Breast epithelium (tissue), 4 donors: ENCODE results near the gene NOSIP. TPM values are rescaled to one million over a fixed set of nuclear protein-coding genes. Genes with fewer than 3 reads are reported as not detected.

ENCODE experiments used
- DNase-seq, 2 donors: peaks; one replicate each; pipeline ENCODE4 v3.0.0-alpha.2; 2019; ENCODE audit warnings: low spot score in 2 of 2
- H3K27ac ChIP-seq, 2 donors: fragments of 200-600 bp; sonication (generic) in 1 of 2; one replicate each; pipeline ENCODE4 v1.5.1; 2016 to 2019; ENCODE audit warnings: mild to moderate bottlenecking in 1 of 2
- H3K27me3 ChIP-seq, 2 donors: fragments of 200-600 bp; sonication (generic) in 1 of 2; one replicate each; pipeline versions ENCODE4 v1.5.1 to v1.6.0; 2017 to 2019; ENCODE audit warnings: control low read depth in 1 of 2, mild to moderate bottlenecking in 1 of 2
- H3K36me3 ChIP-seq: fragments of 200-600 bp; one replicate; pipeline ENCODE4 v1.5.1; 2019
- H3K4me1 ChIP-seq, 2 donors: fragments of 200-600 bp; sonication (generic); one replicate each; pipeline ENCODE4 v1.5.1; 2016 to 2019; ENCODE audit warnings: control low read depth in 1 of 2
- H3K4me3 ChIP-seq, 3 donors: fragments of 200-600 bp; sonication (generic); 1 replicate in 2 of 3; 2 replicates in 1 of 3; pipeline ENCODE4 v1.5.1; 2016 to 2019; ENCODE audit warnings: mild to moderate bottlenecking in 3 of 3, moderate library complexity in 2 of 3
- H3K9me3 ChIP-seq, 2 donors: fragments of 200-600 bp; sonication (generic) in 1 of 2; one replicate each; pipeline ENCODE4 v1.5.1; 2016 to 2019; ENCODE audit warnings: control low read depth in 1 of 2
- POLR2A ChIP-seq: fragments of 450-650 bp; IDR thresholded peaks from one replicate; pipeline ENCODE4 v1.6.1; 2016; ENCODE audit warnings: antibody characterized with exemption, mild to moderate bottlenecking, moderate library complexity
- POLR2AphosphoS5 ChIP-seq, 3 donors: sonication (generic); formaldehyde crosslinking; IDR thresholded peaks; one replicate each; pipeline ENCODE4 v1.6.1; 2017; ENCODE audit warnings: antibody characterized with exemption in 3 of 3
- intact Hi-C: fragments of 100-400 bp; cut with DNase I; formaldehyde crosslinking; loops from one replicate; pipeline ENCODE4 v1.15.1; 2023; ENCODE audit warnings: low total_unique reads
- total RNA-seq, 3 donors: library from RNA; depleted of rRNA; stranded (reverse); fragments of >200 nt; gene quantifications; one replicate each; pipeline ENCODE4 v1.1.0, GENCODE V29; 2016
- TF ChIP-seq, protein P1 (sequence below), 3 donors: fragments of 450-650 bp; IDR thresholded peaks; one replicate each; pipeline ENCODE4 v1.5.1; 2016 to 2017; ENCODE audit warnings: antibody characterized with exemption in 3 of 3, mild to moderate bottlenecking in 3 of 3, moderate library complexity in 3 of 3

The NOSIP gene
- total RNA-seq, 3 donors from 2014 or later: 54.7 to 60.0 (median 57.4) TPM

DNA sequence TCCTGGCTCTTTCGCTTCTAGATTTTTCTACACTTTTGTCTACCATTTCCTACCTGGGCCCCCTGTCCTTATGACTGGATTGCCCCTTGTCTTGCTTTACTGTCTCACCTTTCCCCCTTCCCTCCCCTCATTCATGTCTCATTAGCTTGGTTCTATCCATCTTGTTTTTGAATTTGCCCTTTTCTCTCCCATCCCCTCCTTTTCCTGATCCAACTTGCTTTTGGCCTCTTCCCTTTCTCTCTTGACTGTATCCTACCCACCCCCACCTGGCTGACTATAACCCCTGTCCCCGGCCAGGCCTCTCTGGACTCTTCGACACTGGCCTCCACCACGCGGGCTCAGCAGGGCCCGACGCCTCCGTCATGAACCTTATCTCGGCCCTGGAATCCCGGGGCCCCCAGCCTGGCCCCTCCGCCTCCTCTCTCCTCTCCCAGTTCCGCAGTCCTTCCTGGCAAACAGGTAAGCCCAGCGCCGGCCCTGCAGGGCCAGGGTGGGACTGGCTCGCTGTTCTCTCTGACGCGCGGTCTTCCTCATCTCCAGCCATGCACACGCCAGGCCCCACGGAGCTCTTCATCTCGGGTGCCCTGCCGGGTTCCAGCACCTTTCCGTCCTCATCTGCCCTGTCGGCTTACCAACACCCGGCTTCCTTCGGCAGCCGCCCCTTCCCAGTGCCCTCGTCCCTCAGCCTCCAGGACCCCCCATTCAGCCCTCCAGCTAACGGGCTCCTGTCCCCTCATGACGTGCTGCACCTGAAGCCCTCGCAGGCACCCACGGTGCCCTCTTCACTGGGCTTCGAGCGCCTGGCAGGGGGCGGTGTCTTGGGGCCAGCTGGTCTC, 14.0 kb upstream of the NOSIP start:
- Histone ChIP-seq H3K4me3 (no peak overlapping the region), H3K27ac (peak overlapping the region; percentile 83 to 86), H3K27me3 (no peaks in the 10 kb centered on the region), H3K4me1 (peaks cover 4 to 6% of the 10 kb centered on the region in 2 donors), H3K36me3 (peaks cover 5% of the 10 kb centered on the region), H3K9me3 (no peaks in the 10 kb centered on the region)
- DNase-seq: no peak
- TF ChIP-seq POLR2AphosphoS5 (IDR thresholded peaks at IDR 0.05) (no peak), POLR2A (no peak)
- TF ChIP-seq, protein P1, sequence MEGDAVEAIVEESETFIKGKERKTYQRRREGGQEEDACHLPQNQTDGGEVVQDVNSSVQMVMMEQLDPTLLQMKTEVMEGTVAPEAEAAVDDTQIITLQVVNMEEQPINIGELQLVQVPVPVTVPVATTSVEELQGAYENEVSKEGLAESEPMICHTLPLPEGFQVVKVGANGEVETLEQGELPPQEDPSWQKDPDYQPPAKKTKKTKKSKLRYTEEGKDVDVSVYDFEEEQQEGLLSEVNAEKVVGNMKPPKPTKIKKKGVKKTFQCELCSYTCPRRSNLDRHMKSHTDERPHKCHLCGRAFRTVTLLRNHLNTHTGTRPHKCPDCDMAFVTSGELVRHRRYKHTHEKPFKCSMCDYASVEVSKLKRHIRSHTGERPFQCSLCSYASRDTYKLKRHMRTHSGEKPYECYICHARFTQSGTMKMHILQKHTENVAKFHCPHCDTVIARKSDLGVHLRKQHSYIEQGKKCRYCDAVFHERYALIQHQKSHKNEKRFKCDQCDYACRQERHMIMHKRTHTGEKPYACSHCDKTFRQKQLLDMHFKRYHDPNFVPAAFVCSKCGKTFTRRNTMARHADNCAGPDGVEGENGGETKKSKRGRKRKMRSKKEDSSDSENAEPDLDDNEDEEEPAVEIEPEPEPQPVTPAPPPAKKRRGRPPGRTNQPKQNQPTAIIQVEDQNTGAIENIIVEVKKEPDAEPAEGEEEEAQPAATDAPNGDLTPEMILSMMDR (IDR thresholded peaks at IDR 0.05): no peak
- intact Hi-C loops: no loop called here

DNA sequence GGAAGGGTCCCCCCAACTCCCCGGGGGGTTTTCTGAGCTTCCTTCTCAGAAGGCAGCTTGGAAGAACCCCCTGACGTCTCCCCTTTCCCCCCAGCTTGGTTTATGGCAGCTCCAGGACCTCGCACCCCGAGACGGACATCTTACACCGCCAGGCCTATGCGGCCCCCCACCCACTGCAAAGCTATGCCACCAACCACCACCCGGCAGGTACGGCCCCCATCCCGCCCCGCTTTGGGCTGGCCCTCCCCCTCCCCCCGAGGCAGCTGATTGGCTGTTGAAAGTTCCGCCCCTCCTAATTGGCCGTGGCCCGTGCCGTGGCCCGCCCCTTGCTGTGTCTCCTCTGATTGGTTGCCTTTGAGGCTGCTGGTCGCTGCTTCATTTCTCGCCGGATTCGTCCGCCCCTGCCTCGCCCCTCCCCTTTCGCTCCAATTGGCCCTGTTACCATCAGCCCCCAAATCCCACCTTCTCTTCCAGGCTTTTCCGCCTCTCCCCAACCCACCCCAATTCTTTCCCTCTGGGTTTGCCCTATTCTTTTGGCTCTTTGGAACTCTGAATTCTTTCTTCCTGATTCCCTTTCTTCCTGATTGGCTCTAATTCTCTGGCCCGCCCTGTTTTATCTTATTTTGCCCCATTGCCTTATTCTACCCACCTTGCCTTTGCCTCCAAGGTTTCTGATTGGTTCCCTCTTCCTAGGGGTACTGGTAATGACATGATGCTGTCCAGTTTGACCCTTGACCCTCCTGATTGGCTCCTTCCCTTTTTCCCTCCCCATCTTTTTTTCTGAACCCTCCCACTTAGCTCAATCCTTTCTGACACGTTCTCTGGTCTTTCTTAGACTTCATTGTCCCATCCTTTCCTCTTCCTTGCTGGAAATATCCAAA, 13.1 kb upstream of the NOSIP start:
- Histone ChIP-seq H3K4me3 (peak overlapping the region; percentile 67 to 93 (median 77)), H3K27me3 (no peaks in the 10 kb centered on the region), H3K27ac (peak overlapping the region; percentile 83 to 86), H3K9me3 (no peaks in the 10 kb centered on the region), H3K4me1 (peaks cover 4 to 6% of the 10 kb centered on the region in 2 donors), H3K36me3 (peaks cover 5% of the 10 kb centered on the region)
- peak in 1 of 3 donors; percentile 23 for TF ChIP-seq POLR2AphosphoS5 (IDR thresholded peaks at IDR 0.05)
- TF ChIP-seq, protein P1 (IDR thresholded peaks at IDR 0.05): no peak
- intact Hi-C loops: no loop called here
- DNase-seq: peak; percentile 94 to 96

DNA sequence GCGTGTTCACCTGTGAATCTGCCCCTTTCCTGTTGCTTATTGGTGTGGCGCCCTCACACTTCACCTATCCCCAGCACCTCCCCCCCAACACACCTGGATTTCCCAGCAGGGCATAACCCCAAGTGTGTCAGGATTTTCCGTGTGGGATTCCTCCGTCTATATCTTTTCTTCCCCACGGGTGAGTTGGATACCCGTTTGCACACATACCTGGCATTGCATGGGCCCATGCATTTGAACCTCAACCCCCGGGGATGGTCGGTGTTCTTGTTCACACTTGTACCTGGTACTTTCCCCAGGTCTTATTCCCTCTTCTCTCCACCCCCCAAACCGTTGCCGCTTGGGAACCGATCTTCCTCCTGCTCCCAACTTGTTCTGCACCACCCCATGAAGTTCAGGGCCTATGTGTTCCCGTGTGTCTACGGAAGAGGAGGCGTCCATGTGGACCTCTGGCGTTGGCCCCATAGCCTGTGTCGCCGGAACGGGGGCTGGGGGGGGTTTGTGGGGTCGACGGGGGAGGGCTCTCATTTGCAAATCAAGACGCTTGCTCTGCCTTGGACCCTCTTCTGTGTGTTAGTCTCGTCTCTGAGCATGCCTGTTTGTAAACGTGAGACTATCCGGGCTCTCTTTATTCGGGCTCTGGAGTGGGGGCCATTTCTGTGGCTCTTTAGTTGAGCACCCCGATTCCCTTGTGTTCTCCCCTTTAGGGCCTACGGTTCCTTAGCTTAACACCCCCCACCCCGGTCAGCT, 12.3 kb upstream of the NOSIP start:
- intact Hi-C loops: no loop called here
- H3K27me3 ChIP-seq: no peaks in the 10 kb centered on the region

DNA sequence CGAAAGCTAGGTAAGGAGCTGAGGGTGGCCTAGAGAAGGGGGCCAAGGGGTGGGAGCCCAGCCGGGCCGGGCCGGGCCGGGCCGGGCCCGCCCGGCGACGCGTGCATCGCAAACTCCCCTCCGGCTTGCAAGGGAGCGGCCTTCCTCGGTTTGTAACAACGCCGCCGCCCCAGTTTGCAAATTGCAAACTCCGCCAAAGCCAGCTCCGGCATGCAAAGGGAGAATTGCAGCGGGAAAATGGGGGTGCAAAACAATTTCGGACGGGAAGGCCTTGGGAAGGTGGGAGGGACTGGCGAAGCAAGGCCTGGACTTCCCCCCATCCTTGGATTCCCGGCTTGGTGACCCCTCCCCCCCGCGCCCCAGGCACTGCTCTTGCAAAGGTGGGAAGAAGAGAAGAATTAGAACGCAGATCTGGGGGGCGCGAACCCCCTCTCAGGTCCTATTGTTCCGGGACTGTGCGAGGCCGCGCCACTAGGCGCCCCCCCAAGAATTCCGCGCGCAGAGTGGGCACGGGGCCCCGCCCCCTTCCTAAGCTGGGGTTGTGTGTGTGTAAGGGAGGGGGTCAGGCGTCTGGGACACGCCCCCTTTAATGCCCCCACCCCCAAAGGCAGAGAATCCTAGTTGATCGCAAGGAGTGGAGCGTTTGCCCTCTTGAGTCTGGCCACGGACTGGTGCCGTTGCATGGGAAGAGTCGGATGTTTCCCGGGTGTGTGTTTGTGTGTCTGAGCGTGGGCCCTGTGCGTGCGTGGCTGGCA, 11.6 kb upstream of the NOSIP start:
- H3K36me3 ChIP-seq: peaks cover 5% of the 10 kb centered on the region
- H3K4me1 ChIP-seq: peaks cover 4 to 6% of the 10 kb centered on the region in 2 donors
- peak overlapping the region; percentile 62 to 86 for H3K27ac ChIP-seq
- DNase-seq: peak in 1 of 2 donors; percentile 37
- intact Hi-C loops: no loop called here
- H3K9me3 ChIP-seq: no peaks in the 10 kb centered on the region
- TF ChIP-seq POLR2A: no peak
- TF ChIP-seq, protein P1 (IDR thresholded peaks at IDR 0.05): no peak
- TF ChIP-seq POLR2AphosphoS5 (IDR thresholded peaks at IDR 0.05): no peak
- peak overlapping the region; percentile 67 to 93 (median 77) for H3K4me3 ChIP-seq
- H3K27me3 ChIP-seq: no peaks in the 10 kb centered on the region

More for the DNA sequence above, 12.3 kb upstream of the NOSIP start:
- Histone ChIP-seq H3K9me3 (no peaks in the 10 kb centered on the region), H3K36me3 (peaks cover 5% of the 10 kb centered on the region), H3K4me1 (peaks cover 4 to 6% of the 10 kb centered on the region in 2 donors), H3K4me3 (peak overlapping the region; percentile 67 to 93 (median 77)), H3K27ac (peak overlapping the region; percentile 83 to 86)
- no peak for TF ChIP-seq POLR2A
- TF ChIP-seq, protein P1 (IDR thresholded peaks at IDR 0.05): no peak
- TF ChIP-seq POLR2AphosphoS5 (IDR thresholded peaks at IDR 0.05): no peak
- no peak for DNase-seq
